Activated gamma-delta T cell treated with Interleukin-2 at 50 U/mL for 16 hours (primary cell): ENCODE measurements around the gene LYRM4.

Experiments
- DNase-seq: peaks from one replicate; pipeline ENCODE4 v3.0.0-alpha.2; 2020

Gene LYRM4

GRCh38 chr6:5089481-5090438 is 171.0 kb downstream of the LYRM4 start:
- DNase-seq, result no peak

DNA sequence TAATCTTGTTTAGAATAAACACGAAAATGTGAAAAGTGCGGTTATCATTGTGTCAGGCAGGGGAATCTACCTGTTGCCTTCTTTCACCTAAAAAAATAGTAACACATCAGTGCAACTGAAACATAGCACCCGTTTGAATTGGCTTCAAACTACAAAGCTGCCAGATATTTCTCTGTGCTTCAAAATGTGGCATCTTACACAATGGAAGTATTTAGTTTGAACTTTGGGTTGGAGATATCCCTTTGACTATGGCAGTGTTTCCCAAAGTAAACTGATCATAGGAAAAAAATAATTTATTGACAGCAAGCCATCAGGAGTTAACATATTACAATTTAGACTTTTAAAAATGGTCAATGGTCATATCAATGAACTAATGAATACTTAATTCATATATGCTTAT is 172.0 kb downstream of the LYRM4 start:
- no peak for DNase-seq

- DNase-seq, result no peak
Measured at GRCh38 chr6:5087389-5087788, 173.4 kb downstream of the LYRM4 start.

- no peak for DNase-seq
Measured at GRCh38 chr6:5086294-5086890, 174.4 kb downstream of the LYRM4 start.

- no peak for DNase-seq
Measured at GRCh38 chr6:5085648-5086293, 175.0 kb downstream of the LYRM4 start.

DNA sequence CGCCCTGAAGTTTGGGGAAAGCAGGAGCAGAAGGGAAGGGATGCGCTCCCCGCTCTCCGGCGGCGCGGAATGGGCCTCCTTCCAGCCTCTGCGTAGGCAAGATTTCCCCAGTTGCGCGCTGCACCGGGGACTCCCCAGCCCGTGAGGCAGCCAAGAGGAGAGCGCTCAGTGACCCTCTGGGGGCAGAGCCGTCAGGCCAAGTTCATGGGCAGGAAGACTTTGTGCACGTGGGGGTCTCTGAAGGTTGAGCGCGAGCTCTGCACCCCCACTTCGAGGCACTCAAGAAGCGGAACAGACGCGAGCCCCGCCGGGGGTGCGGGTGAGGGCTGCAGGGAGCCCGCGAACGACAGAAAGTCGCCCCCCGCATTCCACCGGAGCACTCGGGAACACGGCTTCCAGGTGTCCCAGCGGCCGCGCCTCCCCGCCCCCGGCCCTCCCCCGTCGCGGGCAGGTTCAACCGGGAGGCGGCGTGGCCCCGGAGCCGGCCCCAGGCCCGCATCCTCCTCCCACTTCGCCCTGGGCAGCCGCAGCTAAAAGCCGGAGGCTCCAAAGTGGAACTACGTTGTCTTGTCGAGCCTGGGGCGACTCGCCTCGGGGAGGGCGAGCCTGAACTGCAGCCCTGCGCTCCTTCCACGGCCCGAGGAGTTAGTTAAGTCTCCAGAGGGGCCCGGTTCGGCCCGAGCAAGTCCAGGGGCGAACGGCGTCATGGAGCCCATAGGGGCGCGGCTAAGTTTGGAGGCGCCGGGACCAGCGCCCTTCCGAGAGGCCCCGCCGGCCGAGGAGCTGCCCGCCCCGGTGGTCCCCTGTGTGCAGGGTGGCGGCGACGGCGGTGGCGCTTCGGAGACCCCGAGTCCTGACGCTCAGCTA is 175.7 kb downstream of the LYRM4 start, which contains the start of gene PPP1R3G:
TSS of gene PPP1R3G (plus strand) at position 561 of the 867 bp plus-strand sequence. CDS start at position 706, 145 bp downstream.
- DNase-seq, result no peak

GRCh38 chr6:5084360-5084780 is 176.4 kb downstream of the LYRM4 start:
- no peak for DNase-seq

GRCh38 chr6:5083813-5084359 is 176.9 kb downstream of the LYRM4 start:
- DNase-seq, result no peak

- DNase-seq, result no peak
Measured at GRCh38 chr6:5083307-5083583, 177.5 kb downstream of the LYRM4 start.

DNA sequence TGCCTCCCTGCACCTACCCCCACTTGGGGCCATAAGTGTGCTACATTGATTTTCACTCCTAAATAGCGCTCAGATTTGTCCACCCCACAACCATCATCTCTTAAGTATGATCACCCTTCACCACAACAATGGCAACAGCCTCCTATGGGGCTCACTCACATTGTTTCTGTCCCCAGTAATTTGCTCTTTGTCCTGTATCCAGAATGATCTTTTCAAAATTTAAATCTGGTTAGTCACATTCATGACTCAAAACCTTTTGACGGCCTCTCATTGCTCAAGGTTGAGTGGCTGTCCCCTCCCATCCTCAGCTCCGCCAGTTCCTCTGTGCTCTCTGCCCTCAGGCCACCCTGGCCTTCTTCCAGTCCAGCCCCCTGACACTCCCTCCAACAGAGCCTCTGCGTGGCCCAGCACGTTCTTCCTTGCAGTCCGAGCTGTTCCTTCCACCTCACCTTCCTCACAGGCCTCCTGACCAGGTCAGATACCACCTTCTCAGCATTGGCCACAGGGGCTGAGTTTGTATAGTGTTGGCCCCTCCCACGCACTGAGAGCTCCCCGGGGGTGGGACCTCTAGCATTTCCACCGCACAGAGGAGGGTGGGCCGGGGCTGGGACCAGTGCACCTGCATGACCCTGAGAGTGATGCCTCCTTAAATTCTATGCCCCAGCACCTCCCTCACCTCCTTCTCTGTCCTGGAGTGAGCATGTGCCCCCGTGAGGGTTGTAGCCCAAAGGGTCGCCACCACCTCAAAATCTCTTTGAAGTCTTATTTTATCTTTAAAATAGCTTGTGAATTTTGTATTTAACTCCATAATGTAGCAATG is 178.1 kb downstream of the LYRM4 start:
- DNase-seq, result no peak

DNA sequence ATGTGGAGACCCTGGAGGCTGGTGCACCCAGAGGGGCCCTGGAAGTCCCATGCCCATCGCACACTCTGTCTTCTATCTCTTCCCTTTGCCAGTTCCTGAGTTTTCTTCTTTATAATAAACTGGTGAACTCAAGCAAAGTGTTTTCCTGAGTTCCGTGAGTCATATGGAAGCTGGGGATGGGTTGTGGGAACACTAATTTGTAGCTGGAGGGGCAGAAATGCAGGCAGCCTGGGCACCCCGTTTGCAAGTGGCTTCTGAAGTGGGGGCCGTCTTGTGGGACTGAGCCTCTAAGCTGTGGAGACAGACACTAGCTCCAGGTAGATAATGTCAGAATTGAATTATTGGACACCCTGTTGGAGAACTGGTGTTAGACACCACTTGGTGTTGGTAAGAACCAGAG is 178.8 kb downstream of the LYRM4 start:
- DNase-seq, result no peak

DNA sequence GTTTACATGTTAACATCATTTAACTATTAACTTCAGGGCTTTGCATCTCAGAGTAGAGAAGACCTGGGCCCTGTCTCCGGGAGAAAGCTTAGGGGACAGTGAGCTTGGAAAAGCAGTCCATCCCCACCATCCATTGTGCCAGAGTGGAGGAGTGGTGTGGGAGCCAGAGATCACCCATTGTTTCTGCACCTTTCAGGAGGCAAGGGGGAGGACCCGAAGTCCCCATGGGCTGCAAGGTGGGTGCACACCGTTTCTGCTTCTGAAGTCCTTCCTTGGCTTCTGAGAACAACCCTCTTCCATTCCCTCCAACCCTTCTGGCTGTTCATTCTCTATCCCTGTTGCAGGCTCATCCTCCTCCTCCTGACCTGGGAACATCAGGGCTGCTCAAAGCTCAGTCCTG is 179.6 kb downstream of the LYRM4 start:
- DNase-seq, result no peak

- no peak for DNase-seq
Measured at GRCh38 chr6:5080574-5080973, 180.2 kb downstream of the LYRM4 start.

DNA sequence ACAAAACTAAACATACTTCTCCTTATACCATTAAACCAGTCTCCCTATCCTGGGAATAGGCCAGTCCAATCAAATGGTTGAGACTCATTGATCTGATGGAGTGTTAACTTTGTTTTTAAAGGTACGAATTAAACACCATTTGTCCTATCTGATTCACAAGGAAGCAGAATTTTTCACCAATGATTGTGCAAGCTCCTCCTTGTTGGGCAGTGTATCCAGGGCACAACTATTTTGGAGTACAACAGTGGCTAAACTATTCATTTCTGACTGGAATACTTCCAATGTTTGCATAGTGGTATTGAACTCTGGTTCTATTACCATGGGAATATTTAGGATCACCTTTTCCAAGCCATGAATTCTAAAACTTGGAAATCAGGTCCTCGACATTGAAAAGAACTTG is 181.1 kb downstream of the LYRM4 start:
- DNase-seq, result no peak

- no peak for DNase-seq
Measured at GRCh38 chr6:5078121-5078669, 182.6 kb downstream of the LYRM4 start.

DNA sequence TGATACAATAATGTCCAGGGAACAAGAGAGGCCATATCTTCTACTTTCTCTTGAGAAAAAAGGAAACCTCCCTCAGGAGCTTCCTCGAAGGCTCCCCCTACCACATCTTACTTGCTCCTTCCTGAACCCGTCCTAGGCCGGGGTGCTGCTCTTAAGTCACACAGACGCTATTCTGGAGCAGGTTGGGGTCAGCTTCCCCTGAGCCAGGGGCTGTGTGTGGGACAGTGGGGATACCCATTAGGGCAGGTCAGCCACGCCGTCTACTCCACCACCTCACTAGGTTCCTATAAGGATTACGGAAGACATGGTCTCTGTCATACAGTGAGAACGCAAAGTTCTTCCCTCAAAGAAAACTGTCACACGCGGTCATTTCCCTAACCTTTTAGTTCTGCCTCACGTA is 183.8 kb downstream of the LYRM4 start:
- DNase-seq, result no peak

GRCh38 chr6:5073992-5074391 is 186.8 kb downstream of the LYRM4 start:
- no peak for DNase-seq

- DNase-seq, result no peak
Measured at GRCh38 chr6:5072440-5072839, 188.3 kb downstream of the LYRM4 start.

DNA sequence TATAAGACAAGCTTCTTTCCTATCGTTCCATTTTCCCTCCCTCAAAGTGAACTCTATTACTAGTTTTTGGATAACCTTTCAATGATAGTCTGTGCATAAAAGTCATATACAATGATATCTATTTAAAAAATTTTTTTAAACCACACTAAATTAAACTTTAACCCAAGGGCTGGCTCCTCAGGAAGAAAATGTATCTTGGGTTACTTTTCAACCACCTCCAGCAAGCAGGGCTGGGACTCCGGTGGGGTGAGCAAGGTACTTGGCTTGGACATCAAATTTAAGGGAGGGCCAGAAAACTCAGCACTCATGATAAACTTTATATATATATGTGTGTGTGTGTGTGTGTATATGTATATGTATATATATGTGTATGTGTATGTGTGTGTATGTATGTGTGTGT is 189.5 kb downstream of the LYRM4 start:
- DNase-seq, result no peak

DNA sequence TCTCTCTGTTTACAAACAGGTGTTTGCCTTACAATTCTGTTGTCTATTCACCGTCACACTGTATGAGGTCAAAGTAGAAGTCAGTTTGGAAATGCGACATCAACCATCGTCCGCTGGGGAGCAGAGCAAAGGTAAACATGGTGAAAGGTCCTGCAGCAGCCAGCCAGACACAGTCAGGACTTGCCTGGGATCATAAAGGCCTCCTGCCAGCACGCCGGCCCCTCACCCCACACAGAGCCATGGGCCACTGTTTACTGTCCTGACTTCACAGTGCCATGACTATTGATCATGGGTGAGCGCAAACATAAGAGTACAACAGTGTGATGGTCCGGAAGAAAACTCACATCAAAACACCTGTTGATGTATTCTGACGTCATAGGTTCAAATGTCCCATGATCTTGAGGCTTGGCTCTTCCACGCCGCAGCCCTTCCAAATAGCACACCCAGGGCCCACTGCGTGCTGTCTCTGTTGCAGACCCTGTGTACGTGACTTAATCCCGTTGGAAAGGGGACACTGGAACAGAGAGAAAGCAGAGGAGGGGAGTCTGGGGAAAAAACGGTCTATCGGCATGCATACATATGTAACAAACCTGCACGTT is 192.5 kb downstream of the LYRM4 start:
- no peak for DNase-seq

- DNase-seq, result no peak
Measured at GRCh38 chr6:5067305-5067704, 193.4 kb downstream of the LYRM4 start.
